ENCODE measurements around the gene LMO3.

- TF ChIP-seq, protein P1, sequence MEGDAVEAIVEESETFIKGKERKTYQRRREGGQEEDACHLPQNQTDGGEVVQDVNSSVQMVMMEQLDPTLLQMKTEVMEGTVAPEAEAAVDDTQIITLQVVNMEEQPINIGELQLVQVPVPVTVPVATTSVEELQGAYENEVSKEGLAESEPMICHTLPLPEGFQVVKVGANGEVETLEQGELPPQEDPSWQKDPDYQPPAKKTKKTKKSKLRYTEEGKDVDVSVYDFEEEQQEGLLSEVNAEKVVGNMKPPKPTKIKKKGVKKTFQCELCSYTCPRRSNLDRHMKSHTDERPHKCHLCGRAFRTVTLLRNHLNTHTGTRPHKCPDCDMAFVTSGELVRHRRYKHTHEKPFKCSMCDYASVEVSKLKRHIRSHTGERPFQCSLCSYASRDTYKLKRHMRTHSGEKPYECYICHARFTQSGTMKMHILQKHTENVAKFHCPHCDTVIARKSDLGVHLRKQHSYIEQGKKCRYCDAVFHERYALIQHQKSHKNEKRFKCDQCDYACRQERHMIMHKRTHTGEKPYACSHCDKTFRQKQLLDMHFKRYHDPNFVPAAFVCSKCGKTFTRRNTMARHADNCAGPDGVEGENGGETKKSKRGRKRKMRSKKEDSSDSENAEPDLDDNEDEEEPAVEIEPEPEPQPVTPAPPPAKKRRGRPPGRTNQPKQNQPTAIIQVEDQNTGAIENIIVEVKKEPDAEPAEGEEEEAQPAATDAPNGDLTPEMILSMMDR (IDR thresholded peaks at IDR 0.05): no peak
- no peak for TF ChIP-seq POLR2A (IDR thresholded peaks at IDR 0.05)
These were observed 20.2 kb downstream of the LMO3 start for GRCh38 chr12:16585781-16586180.
